B cell (primary cell): Measurements from ENCODE around the gene MS4A18.
A peak's percentile ranks its signal among the peaks of the same experiment; 100 is the strongest.

Experiments
- CTCF ChIP-seq: fragments of 200-600 bp; IDR thresholded peaks from one replicate; pipeline ENCODE4 v1.8.0; 2022; ENCODE audit warnings: antibody characterized with exemption, mild to moderate bottlenecking
- EZH2 ChIP-seq: IDR thresholded peaks from 2 replicates; pipeline ENCODE4 v1.6.1; 2012; ENCODE audit warnings: borderline replicate concordance, low read depth, mild to moderate bottlenecking, moderate library complexity, low read length; ENCODE audit not compliant: insufficient read depth, poor library complexity, severe bottlenecking

GRCh38 chr11:60762851-60763691 lies 38.6 kb downstream of the MS4A18 start:
- TF ChIP-seq EZH2: no peak
- TF ChIP-seq CTCF: peak; percentile 66
